Muscle of leg (tissue), 11 donors: ENCODE results near the gene PRLR. TPM values are rescaled to one million over a fixed set of nuclear protein-coding genes. Genes with fewer than 3 reads are reported as not detected.

ENCODE experiments used
- DNase-seq: peaks from one replicate; pipeline ENCODE4 v3.0.0; 2013
- H3K27ac ChIP-seq: one replicate; pipeline ENCODE4 v1.5.1; 2013; ENCODE audit warnings: mild to moderate bottlenecking, low read length, control low read depth
- H3K27me3 ChIP-seq: one replicate; pipeline ENCODE4 v1.6.1; 2013; ENCODE audit warnings: low read length; ENCODE audit not compliant: control insufficient read depth, insufficient read depth
- H3K36me3 ChIP-seq: one replicate; pipeline ENCODE4 v1.6.1; 2013; ENCODE audit warnings: low read length; ENCODE audit not compliant: control insufficient read depth, insufficient read depth
- H3K4me1 ChIP-seq: one replicate; pipeline ENCODE4 v1.6.1; 2013; ENCODE audit warnings: low read length; ENCODE audit not compliant: control insufficient read depth, insufficient read depth
- H3K4me3 ChIP-seq: one replicate; pipeline ENCODE4 v1.5.1; 2013; ENCODE audit warnings: low read length, control low read depth
- H3K9me3 ChIP-seq: replicated peaks from 2 replicates; pipeline ENCODE4 v1.6.1; 2013; ENCODE audit warnings: low read depth, low read length; ENCODE audit not compliant: control insufficient read depth
- WGBS: methylation state at CpG from one replicate; pipeline ENCODE4 v1.1.5; 2013; ENCODE audit warnings: missing lambda C conversion rate; ENCODE audit not compliant: insufficient coverage; 5-methylcytosine and 5-hydroxymethylcytosine counted together
- polyA plus RNA-seq, 8 donors: library from polyadenylated mRNA; unstranded; fragments of 120-200 nt; gene quantifications; one replicate each; pipeline versions ENCODE4 v1.2.1 to v1.2.3, GENCODE V29; 2013; ENCODE audit warnings: inconsistent platforms in 1 of 8, low replicate concordance in 1 of 8; ENCODE audit not compliant: insufficient read length in 8 of 8, insufficient read depth in 1 of 8
- total RNA-seq: library from RNA; stranded (reverse); fragments of 120-200 nt; gene quantifications from one replicate; pipeline ENCODE4 v1.2.4, GENCODE V29; 2013

Gene PRLR
- total and polyA plus RNA-seq, 9 donors = 0.15 to 2.5 (median 0.53) TPM

GRCh38 chr5:35092703-35093102 lies 137.6 kb downstream of the PRLR start:
- WGBS = 75% methylated on average over 2 of the region's 2 CpGs
- Histone ChIP-seq H3K4me3 (no peak overlapping the region), H3K36me3 (no peaks in the 10 kb centered on the region), H3K4me1 (no peaks in the 10 kb centered on the region), H3K9me3 (no peaks in the 10 kb centered on the region), H3K27me3 (no peaks in the 10 kb centered on the region), H3K27ac (no peak overlapping the region)
- no peak for DNase-seq

DNA sequence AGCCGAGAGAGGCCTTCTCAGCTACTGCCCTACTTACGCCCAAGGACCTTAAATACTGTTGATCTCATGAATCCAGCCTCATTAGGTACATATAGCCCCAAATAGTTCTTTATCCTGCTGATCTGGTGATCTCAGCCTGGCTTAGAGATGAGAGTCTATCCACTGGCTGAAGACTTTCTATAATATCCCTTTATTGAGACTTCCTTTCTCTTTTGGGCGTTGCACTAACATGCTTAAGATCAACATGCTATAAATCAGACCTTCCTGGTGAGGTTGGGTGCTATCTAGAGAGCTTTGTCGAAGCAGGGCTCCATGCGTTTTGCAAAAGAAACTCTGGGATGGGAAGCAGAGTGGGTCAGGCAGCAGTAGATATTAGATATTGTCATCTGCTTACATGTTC lies 138.6 kb downstream of the PRLR start:
- Histone ChIP-seq H3K4me1 (no peaks in the 10 kb centered on the region), H3K36me3 (no peaks in the 10 kb centered on the region), H3K27me3 (no peaks in the 10 kb centered on the region), H3K27ac (no peak overlapping the region), H3K9me3 (no peaks in the 10 kb centered on the region), H3K4me3 (no peak overlapping the region)
- DNase-seq = no peak
- 94% methylated on average over 2 of the region's 5 CpGs for WGBS

DNA sequence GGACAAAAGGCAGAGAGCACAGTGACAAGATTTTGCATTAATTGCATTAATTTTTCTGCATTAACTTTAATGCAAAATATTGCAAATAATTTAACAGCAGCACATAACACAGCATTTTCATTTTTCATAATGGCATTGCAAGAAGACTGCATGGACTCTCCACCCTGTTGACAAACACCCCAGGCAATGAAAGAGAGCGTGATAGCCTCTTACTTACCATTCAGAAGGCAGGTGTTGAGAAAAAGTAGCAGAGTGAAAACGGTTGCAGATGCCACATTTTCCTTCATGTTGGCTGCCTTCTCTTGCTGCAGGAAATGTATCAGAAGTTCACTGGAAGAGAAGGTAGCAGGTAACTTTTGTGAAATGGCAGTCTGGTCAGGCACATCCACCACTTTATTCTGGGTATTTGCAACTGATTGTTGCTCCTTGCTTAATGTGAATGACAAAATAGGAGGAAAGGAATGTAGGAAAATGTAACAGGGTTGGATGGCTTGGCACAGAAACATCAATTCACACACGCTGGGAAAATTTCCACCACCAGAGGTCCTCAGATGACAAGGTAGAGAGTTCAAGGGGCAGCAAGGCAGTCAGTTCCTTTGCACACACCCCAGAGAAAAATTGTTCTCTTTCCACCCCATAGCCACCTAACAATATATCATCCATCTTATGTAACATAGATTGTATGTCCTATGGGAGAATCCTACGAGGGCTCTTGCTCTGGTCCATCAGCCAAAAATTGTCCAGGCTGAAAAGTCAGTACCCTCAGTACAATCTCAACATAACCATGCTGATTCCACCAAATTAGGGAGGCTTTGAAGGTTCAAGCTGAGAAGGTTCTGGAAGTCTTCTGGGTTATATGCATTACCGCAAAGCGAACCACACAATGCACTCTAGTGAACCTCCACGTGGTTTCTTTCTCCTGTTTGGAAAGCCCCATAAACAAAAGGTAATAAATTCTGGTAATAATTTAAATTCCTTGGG lies 140.7 kb downstream of the PRLR start:
- Histone ChIP-seq H3K27ac (no peak overlapping the region), H3K36me3 (no peaks in the 10 kb centered on the region), H3K4me1 (no peaks in the 10 kb centered on the region), H3K27me3 (no peaks in the 10 kb centered on the region), H3K4me3 (no peak overlapping the region), H3K9me3 (no peaks in the 10 kb centered on the region)
- peak; percentile 67 for DNase-seq
- 0% methylated on average over 1 of the region's 7 CpGs for WGBS

- no peak overlapping the region for H3K4me3 ChIP-seq
- no peaks in the 10 kb centered on the region for H3K4me1 ChIP-seq
- no peaks in the 10 kb centered on the region for H3K27me3 ChIP-seq
- WGBS = no CpG with 5 or more reads among the region's 3 CpGs
- H3K36me3 ChIP-seq = no peaks in the 10 kb centered on the region
- no peaks in the 10 kb centered on the region for H3K9me3 ChIP-seq
- peak; percentile 18 for DNase-seq
- no peak overlapping the region for H3K27ac ChIP-seq
Observed at GRCh38 chr5:35087991-35088390, 142.3 kb downstream of the PRLR start.

DNA sequence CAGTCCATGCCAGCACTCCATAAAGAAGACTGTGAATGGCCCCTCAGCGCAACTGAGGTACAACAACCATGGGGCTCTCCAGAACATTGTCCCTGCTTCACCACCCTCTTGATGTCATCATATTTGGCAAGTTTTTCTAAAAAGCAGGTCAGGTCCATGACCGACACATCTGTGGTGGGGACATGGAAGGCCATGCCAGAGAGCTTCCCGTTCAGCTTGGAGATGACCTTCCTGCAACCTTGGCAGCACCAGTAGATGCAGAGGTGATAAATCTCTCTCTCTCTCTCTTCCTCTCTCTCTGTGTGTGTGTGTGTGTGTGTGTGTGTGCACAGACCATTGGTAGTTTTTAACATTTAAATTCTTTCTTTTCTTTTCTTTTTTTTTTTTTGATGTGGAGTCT lies 147.1 kb downstream of the PRLR start:
- Histone ChIP-seq H3K27me3 (no peaks in the 10 kb centered on the region), H3K4me3 (no peak overlapping the region), H3K27ac (no peak overlapping the region), H3K9me3 (no peaks in the 10 kb centered on the region), H3K36me3 (no peaks in the 10 kb centered on the region), H3K4me1 (no peaks in the 10 kb centered on the region)
- DNase-seq = no peak
- no CpG with 5 or more reads among the region's 3 CpGs for WGBS

- no peak for DNase-seq
- Histone ChIP-seq H3K27ac (no peak overlapping the region), H3K4me3 (no peak overlapping the region), H3K4me1 (no peaks in the 10 kb centered on the region), H3K9me3 (no peaks in the 10 kb centered on the region), H3K27me3 (no peaks in the 10 kb centered on the region), H3K36me3 (no peaks in the 10 kb centered on the region)
- WGBS = no CpG with 5 or more reads among the region's 3 CpGs
Observed at GRCh38 chr5:35082530-35082929, 147.8 kb downstream of the PRLR start.

DNA sequence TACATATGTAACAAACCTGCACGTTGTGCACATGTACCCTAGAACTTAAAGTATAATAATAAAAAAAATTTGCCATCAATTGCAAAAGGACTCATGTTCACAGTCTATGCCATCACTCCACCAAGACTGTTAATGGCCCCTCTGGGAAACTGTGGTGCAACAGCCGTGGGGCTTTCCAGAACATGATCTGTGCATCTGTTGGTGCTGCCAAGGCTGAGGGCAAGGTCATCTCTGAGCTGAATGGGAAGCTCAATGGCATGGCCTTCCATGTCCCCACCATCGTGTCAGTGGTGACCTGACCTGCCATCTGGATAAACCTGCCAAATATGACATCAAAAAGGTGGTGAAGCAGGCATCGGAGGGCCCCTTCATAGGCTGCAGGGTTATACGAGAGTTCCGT lies 149.2 kb downstream of the PRLR start:
- Histone ChIP-seq H3K27ac (no peak overlapping the region), H3K4me1 (no peaks in the 10 kb centered on the region), H3K4me3 (no peak overlapping the region), H3K27me3 (no peaks in the 10 kb centered on the region), H3K36me3 (no peaks in the 10 kb centered on the region), H3K9me3 (no peaks in the 10 kb centered on the region)
- no peak for DNase-seq
- 71% methylated on average over 3 of the region's 6 CpGs for WGBS

GRCh38 chr5:35073160-35073559 lies 157.1 kb downstream of the PRLR start:
- no peak overlapping the region for H3K4me3 ChIP-seq

DNA sequence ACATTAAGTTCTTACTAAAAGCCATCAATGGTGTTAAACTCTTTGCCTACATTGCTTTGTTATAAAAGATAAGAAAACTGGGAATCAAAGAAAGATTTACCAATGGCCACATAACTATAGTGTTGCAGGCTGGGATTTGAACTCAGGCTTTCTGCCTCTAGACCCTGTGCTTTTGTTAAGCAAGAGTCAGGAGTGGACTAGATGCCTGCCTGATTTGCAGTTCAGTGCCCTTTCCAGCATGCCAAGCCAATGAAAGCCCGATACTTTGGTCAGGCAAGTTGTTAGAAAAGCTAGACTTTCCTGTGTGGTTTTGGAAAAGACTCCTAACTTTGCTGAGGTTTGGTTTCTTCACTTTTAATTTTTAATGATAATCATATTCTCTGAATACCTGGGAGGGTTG lies 161.1 kb downstream of the PRLR start:
- H3K4me3 ChIP-seq = no peak overlapping the region
- H3K4me1 ChIP-seq = no peaks in the 10 kb centered on the region
- no peak for DNase-seq
- no peak overlapping the region for H3K27ac ChIP-seq
- H3K9me3 ChIP-seq = peaks cover 2% of the 10 kb centered on the region
- no peaks in the 10 kb centered on the region for H3K27me3 ChIP-seq
- H3K36me3 ChIP-seq = no peaks in the 10 kb centered on the region
- 80% methylated on average over 1 of the region's 1 CpG for WGBS

More at GRCh38 chr5:35073160-35073559, 157.1 kb downstream of the PRLR start:
- peaks cover 2% of the 10 kb centered on the region for H3K9me3 ChIP-seq
- WGBS = no CpG with 5 or more reads among the region's 4 CpGs
- H3K4me1 ChIP-seq = no peaks in the 10 kb centered on the region
- H3K36me3 ChIP-seq = no peaks in the 10 kb centered on the region
- H3K27me3 ChIP-seq = no peaks in the 10 kb centered on the region
- peak overlapping the region; percentile 33 for H3K27ac ChIP-seq
- peak; percentile 65 for DNase-seq

DNA sequence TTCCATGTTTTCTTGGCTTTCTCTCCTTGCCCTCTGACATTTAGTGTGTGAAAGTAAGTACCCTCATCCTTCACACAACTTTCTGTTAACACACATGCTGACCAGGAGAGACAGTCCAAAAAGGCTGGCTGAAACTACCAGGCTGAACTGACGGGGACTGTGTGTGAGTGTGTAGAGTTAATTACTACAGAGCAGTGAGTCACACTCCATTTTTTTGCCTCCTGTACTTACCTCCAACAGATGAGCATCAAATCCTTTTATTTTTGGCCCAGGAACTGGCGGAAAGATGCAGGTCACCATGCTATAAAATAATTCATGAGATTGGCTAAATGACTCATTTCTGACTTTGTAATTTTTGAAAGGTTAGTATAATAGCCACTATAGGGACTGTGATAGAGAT lies 162.3 kb downstream of the PRLR start:
- H3K27ac ChIP-seq = no peak overlapping the region
- no peaks in the 10 kb centered on the region for H3K27me3 ChIP-seq
- no peaks in the 10 kb centered on the region for H3K9me3 ChIP-seq
- no peaks in the 10 kb centered on the region for H3K36me3 ChIP-seq
- WGBS = no CpG with 5 or more reads among the region's 2 CpGs
- H3K4me1 ChIP-seq = no peaks in the 10 kb centered on the region
- H3K4me3 ChIP-seq = no peak overlapping the region
- no peak for DNase-seq
